Ovary (tissue), 3 donors: ENCODE data around the gene SPA17.

ENCODE experiments used
- POLR2A ChIP-seq: fragments of 450-650 bp; IDR thresholded peaks from one replicate; pipeline ENCODE4 v1.6.1; 2017; ENCODE audit warnings: antibody characterized with exemption, mild to moderate bottlenecking, moderate library complexity
- TF ChIP-seq, protein P1 (sequence below), 3 donors: fragments of 450-650 bp in 2 of 3; fragments of 200-600 bp in 1 of 3; IDR thresholded peaks; one replicate each; pipeline versions ENCODE4 v1.5.1 to v1.8.0; 2016 to 2022; ENCODE audit warnings: antibody characterized with exemption in 3 of 3, mild to moderate bottlenecking in 1 of 3
- donor health status: DM: no; HTN: no; CAD: no.

DNA sequence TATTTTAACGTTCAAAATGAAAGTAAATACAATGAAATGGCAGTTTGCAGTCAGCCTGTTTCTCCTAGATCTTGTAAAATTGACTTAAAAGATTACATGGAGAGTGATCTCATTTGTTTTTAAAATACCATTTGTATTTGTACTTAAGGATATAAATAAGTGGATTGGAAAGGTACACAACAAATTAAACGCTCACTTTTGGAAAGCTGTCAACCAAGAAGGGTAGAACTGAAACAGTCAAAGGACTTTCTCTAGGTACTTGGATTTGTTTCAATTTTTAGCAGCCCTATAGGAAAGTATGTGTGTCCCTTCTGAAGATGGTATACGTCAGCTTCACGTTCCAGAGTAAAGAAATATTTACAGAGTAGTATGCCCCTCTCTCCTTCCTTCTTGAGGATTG lies 43.7 kb upstream of the SPA17 start:
- no peak for TF ChIP-seq POLR2A
- TF ChIP-seq, protein P1, sequence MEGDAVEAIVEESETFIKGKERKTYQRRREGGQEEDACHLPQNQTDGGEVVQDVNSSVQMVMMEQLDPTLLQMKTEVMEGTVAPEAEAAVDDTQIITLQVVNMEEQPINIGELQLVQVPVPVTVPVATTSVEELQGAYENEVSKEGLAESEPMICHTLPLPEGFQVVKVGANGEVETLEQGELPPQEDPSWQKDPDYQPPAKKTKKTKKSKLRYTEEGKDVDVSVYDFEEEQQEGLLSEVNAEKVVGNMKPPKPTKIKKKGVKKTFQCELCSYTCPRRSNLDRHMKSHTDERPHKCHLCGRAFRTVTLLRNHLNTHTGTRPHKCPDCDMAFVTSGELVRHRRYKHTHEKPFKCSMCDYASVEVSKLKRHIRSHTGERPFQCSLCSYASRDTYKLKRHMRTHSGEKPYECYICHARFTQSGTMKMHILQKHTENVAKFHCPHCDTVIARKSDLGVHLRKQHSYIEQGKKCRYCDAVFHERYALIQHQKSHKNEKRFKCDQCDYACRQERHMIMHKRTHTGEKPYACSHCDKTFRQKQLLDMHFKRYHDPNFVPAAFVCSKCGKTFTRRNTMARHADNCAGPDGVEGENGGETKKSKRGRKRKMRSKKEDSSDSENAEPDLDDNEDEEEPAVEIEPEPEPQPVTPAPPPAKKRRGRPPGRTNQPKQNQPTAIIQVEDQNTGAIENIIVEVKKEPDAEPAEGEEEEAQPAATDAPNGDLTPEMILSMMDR (IDR thresholded peaks at IDR 0.05), result no peak
